ENCODE results near the gene PDZD4. TPM values are rescaled to one million over a fixed set of nuclear protein-coding genes. Genes with fewer than 3 reads are reported as not detected.

Gene PDZD4
- total RNA-seq = 1 to 10 TPM; 2.2 to 6.4 (median 4.6) TPM

- WGBS, 2 donors = 0 to 30% methylated on average over 2 to 80 of the region's 97 CpGs
- no peak for DNase-seq (ENCODE audit: low spot score in 2 of 2)
- intact Hi-C loops (cut with DNase I; ENCODE audit: low total_unique reads) = no loop called here
- no peak within 1 kb of the TSS for H3K4me3 ChIP-seq (ENCODE audit: low read depth, poor library complexity, severe bottlenecking)
- TF ChIP-seq CTCF (IDR thresholded peaks at IDR 0.05) (no peak), POLR2A (IDR thresholded peaks at IDR 0.05) (no peak)
Observed at GRCh38 chrX:153829799-153830639, at the start of gene PDZD4. TSS of gene PDZD4 (minus strand) at chrX:153830544. CDS start at chrX:153830298, 246 bp downstream.

DNA sequence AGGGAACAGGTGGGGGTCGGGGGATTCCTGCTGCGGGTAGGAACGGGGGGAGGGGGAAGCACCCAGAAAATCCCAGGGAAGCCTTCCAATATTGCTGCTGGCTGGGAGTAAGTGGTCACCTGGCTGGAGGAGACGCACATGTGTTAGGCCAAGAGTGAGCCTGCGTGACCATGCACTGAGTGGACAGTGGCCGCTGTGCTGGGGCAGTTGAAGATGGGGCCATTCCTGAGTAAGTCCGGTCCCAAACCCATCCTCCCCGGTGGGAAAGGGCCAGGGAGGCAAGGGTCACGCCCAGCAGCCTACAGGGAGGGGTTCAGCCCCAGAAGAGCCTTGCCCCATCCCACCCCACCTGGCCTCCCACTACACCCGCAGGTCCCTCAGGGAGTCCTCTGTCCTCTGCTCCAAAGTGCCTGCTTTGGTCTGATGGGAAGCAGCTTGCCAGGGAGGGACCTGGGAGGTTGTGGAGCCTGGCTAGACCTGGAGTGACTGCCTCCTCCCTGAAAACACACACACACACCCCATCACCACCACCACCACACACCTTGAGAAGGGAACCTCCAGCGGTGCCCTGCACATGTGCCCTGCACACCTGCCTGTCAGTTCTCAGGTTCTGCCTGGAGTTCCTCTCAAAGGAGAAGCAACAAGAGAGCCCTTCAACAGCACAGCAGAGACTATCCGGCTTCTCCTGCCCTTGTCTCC, 49.5 kb upstream of the PDZD4 start:
- 61 to 62% methylated on average over 7 to 12 of the region's 12 CpGs for WGBS, 2 donors
- H3K4me3 ChIP-seq (ENCODE audit: low read depth, poor library complexity, severe bottlenecking) = no peak overlapping the region
- no peak for TF ChIP-seq CTCF (IDR thresholded peaks at IDR 0.05)
- no peak for TF ChIP-seq POLR2A (IDR thresholded peaks at IDR 0.05)
- intact Hi-C loops (cut with DNase I; ENCODE audit: low total_unique reads) = no loop called here
- no peak for DNase-seq (ENCODE audit: low spot score in 2 of 2)

GRCh38 chrX:153878969-153879653, 48.8 kb upstream of the PDZD4 start:
- DNase-seq (ENCODE audit: low spot score in 2 of 2) = no peak
- H3K4me3 ChIP-seq (ENCODE audit: low read depth, poor library complexity, severe bottlenecking) = no peak overlapping the region
- intact Hi-C loops (cut with DNase I; ENCODE audit: low total_unique reads) = no loop called here
- no peak for TF ChIP-seq POLR2A (IDR thresholded peaks at IDR 0.05)
- no peak for TF ChIP-seq CTCF (IDR thresholded peaks at IDR 0.05)
- 6 to 24% methylated on average over 28 of the region's 28 CpGs for WGBS, 2 donors

DNA sequence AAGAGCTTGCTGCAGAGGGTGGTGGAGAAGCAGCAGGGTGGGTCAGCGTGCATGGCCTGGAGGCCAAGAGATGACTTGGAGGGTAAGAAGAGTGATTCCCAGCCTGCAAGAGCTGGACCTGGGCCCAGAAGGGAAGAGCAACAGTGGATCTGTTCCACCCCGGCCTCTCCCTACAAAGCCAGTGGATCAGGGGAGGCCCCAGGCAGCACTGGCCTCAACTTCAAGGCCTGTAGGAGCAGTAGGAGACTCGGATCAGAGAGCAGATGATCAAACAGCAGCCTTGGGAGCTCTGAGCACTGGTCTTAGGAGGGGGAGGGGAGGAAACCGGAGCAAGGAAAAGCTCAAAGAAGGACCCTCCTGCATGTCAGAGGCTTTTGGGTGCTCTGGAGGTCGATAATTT, 48.0 kb upstream of the PDZD4 start:
- no peak for TF ChIP-seq CTCF (IDR thresholded peaks at IDR 0.05)
- no peak for TF ChIP-seq POLR2A (IDR thresholded peaks at IDR 0.05)
- intact Hi-C loops (cut with DNase I; ENCODE audit: low total_unique reads) = no loop called here
- no peak for DNase-seq (ENCODE audit: low spot score in 2 of 2)
- no peak overlapping the region for H3K4me3 ChIP-seq (ENCODE audit: low read depth, poor library complexity, severe bottlenecking)
- 17 to 65% methylated on average over 1 to 5 of the region's 5 CpGs for WGBS, 2 donors

DNA sequence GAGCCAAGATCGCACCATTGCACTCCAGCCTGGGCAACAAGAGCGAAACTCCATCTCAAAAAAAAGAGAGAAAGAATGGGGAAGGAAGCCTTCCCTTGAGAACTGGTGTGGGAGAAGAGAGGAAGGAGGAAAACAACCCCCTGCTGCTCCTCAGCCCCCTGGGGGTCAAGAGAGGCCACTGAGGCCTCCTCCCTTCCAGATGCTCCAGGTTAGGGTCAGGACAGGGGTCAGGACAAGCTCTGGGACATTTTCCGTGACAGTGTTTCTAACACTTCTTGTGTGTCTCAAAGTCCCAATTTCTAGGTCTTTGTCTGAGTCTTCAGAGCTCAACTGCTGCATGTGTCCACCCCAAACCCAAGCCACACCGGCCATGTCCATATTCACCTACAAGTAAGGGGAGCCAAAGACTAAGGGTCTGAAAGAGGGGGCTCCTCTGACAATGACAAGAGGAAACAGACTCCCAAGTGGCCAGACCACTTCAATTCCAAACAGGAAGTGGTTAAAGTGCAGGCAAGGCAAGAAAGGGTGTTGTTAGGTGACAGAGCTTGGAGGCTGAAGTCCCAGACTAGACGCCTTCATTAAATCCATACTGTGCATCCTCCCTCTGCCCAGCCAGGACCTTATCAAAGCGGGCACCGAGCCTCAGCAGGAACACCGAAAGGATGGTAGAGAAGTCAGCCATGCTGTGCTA, 47.4 kb upstream of the PDZD4 start:
- TF ChIP-seq POLR2A (IDR thresholded peaks at IDR 0.05) (no peak), CTCF (IDR thresholded peaks at IDR 0.05) (no peak)
- no peak for DNase-seq (ENCODE audit: low spot score in 2 of 2)
- no peak overlapping the region for H3K4me3 ChIP-seq (ENCODE audit: low read depth, poor library complexity, severe bottlenecking)
- WGBS, 2 donors = 82 to 85% methylated on average over 8 of the region's 8 CpGs
- intact Hi-C loops (cut with DNase I; ENCODE audit: low total_unique reads) = no loop called here

Measured in lower leg skin (tissue), 4 donors.